NCI-H510A treated with DMSO at 0.1 percent for 48 hours (cell line): Measurements from ENCODE around the gene BRD4.

Experiments
- DNase-seq: peaks from one replicate; lab custom pipeline; 2025; lab: John Stamatoyannopoulos, UW

The BRD4 gene

DNA sequence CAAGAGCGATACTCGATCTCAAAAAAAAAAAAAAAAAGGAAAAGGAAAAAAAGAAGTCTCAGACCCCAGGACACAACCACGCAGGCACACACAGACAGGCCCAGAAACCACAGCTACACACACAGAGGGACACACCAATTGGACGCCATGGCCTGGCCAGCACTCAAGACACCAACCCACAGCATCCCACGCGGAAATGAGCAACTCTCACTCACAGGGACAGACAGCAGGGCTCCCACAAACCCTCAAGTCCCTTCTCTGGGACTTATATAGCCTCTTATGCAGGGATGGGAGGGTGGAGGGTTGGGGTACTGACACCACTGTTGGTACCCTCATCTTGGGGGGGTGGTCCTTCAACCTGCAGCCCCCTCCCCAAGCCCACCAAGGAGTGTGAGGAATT, 137.4 kb downstream of the BRD4 start:
- DNase-seq: no peak

DNA sequence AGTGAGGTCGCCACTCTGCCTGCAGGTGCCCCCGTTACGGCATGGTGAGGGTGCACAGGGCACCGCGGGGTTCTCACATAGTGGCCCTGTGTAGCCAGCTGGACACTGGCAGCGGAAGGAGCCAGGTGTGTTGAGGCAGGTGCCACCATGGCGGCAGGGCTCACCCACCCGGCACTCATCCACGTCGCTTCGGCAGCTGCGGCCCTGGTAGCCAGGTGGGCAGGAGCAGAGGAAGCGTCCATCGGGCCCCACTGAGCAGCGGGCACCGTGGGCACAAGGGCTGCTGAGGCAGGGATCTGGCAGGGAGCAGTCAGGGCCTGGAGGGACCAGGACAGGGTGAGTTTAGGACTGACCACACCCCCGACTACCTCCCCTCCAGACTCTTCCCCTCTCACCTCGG, 140.4 kb downstream of the BRD4 start:
- DNase-seq: no peak

DNA sequence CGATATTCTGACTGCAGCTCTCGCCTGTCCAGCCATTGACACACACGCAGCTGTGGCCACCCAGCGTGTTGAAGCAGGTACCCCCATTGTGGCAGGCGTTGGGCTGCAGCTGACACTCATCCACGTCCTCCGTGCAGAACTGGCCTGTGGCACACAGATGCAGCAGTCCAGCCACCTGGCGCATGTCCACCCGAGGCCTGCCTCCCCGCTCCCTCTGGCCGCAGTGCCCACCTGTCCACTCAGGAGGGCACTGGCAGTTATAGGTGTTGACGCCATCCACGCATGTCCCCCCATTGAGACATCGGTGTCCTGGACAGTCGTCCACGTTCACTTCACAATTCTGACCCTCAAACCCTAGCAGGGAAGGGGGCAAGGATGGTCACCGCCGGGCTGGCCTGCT, 140.8 kb downstream of the BRD4 start:
- no peak for DNase-seq

- DNase-seq: no peak
Observed at GRCh38 chr19:15188851-15189250, 143.5 kb downstream of the BRD4 start.

DNA sequence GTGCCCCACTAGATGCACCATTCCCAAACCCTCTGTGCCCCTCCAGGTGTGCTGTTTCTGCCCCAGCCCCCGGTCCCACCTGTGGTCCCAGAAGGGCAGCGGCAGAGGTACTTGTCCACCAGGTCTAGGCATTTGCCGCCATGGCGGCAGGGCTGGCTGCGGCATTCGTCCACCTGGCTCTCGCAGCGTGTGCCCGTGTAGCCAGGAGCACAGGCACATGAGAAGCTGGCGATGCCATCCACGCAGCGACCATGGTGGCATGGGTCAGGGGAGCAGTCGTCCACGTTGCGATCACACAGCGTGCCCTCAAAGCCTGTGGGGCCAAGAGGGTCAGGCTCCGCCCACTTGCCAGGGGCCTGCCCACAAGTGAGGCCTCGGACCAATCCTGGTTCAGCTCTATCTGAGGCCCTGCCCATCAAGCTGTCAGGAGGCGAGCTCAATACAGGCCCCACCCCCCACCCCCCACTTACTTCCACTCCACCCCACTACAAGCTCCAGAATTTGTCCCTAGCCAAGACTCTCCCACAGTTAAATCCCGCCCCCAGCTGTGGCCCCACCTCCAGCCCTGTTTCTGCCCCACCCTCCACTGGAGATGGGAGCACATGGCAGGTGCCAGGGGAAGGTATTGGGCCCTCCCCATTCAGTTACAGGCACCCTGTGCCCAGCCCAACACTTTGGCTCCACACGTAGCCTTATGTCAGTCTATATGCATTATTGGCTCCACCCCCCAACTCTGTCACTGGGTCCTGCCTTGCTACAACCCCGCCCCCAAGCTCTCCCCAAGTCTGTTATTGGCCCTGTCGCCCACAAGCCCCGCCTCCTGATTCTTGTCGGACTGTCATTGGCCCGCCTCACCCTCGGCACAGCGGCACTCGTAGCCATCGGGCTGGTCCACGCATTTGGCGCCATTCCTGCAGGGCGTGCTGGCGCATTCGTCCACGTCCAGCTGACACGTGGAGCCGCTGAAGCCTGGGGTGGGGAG, 145.0 kb downstream of the BRD4 start:
- no peak for DNase-seq
